Right atrium auricular region (tissue), 2 donors: ENCODE results near the gene ACTN2. TPM values are rescaled to one million over a fixed set of nuclear protein-coding genes. Genes with fewer than 3 reads are reported as not detected.

Source experiments
- DNase-seq: peaks from one replicate; pipeline ENCODE4 v3.0.0-alpha.2; 2019; ENCODE audit warnings: low spot score
- H3K27ac ChIP-seq, 2 donors: fragments of 200-600 bp; sonication (generic); 1 replicate in 1 of 2; 2 replicates in 1 of 2; pipeline ENCODE4 v1.5.1; 2016 to 2019
- H3K27me3 ChIP-seq, 2 donors: fragments of 200-600 bp; sonication (generic); one replicate each; pipeline versions ENCODE4 v1.5.1 to v1.6.0; 2017 to 2019
- H3K36me3 ChIP-seq: fragments of 200-600 bp; sonication (generic); one replicate; pipeline ENCODE4 v1.5.1; 2016
- H3K4me1 ChIP-seq, 2 donors: fragments of 200-600 bp; sonication (generic); one replicate each; pipeline versions ENCODE4 v1.5.1 to v1.6.0; 2017 to 2019
- H3K4me3 ChIP-seq, 2 donors: fragments of 200-600 bp; sonication (generic); 1 replicate in 1 of 2; 2 replicates in 1 of 2; pipeline ENCODE4 v1.5.1; 2017 to 2019; ENCODE audit warnings: mild to moderate bottlenecking in 1 of 2, moderate library complexity in 1 of 2
- H3K9me3 ChIP-seq, 2 donors: fragments of 200-600 bp; sonication (generic); one replicate each; pipeline ENCODE4 v1.5.1; 2019
- total RNA-seq, 2 donors: library from RNA; depleted of rRNA; stranded (reverse); fragments of >200 nt; gene quantifications; one replicate each; pipeline ENCODE4 v1.1.0, GENCODE V29; 2016
- TF ChIP-seq, protein P1 (sequence below), 2 donors: fragments of 200-600 bp; sonication (generic); IDR thresholded peaks; one replicate each; pipeline ENCODE4 v1.5.1; 2019; ENCODE audit warnings: antibody characterized with exemption in 2 of 2

Gene ACTN2
- total RNA-seq, 2 donors from 2014 or later, result 595 to 1,486 TPM

DNA sequence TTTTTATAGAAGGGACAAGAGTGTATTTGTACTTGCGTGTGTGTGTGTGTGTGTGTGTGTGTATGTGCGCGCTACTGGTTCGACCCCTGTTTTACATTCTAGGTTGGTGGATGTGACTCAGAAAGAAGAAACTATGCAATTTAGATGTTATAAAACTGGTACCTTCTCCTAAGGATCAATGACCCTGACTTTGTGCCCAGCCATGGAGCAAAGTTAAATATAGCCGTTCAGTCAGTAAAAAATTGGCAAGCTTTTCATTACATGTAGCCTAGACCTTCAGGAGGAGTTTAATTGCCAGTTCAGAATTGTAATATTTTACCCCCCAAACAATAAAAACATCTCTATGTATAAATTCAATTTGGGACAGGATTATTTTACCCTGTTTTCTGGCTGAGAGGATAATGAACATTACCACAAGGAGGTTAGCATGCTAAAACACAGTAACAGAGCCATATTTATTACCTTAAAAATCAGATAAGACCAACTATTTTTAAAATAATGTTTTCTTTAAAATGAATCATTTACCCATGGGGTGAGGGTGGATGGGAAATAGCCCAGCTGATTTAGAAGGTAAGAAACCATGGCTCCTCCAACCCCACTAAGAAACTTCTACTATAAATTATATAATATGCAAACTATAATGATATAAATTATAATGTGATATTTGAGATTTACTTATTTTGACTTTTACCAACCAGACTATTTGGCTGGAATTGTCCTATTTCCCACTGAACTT lies 75.3 kb downstream of the ACTN2 start:
- Histone ChIP-seq H3K9me3 (no peaks in the 10 kb centered on the region), H3K4me1 (no peaks in the 10 kb centered on the region), H3K4me3 (no peak overlapping the region), H3K27ac (no peak overlapping the region), H3K27me3 (no peaks in the 10 kb centered on the region), H3K36me3 (peaks cover 75% of the 10 kb centered on the region)
- no peak for DNase-seq
- TF ChIP-seq, protein P1, sequence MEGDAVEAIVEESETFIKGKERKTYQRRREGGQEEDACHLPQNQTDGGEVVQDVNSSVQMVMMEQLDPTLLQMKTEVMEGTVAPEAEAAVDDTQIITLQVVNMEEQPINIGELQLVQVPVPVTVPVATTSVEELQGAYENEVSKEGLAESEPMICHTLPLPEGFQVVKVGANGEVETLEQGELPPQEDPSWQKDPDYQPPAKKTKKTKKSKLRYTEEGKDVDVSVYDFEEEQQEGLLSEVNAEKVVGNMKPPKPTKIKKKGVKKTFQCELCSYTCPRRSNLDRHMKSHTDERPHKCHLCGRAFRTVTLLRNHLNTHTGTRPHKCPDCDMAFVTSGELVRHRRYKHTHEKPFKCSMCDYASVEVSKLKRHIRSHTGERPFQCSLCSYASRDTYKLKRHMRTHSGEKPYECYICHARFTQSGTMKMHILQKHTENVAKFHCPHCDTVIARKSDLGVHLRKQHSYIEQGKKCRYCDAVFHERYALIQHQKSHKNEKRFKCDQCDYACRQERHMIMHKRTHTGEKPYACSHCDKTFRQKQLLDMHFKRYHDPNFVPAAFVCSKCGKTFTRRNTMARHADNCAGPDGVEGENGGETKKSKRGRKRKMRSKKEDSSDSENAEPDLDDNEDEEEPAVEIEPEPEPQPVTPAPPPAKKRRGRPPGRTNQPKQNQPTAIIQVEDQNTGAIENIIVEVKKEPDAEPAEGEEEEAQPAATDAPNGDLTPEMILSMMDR (IDR thresholded peaks at IDR 0.05), result no peak

DNA sequence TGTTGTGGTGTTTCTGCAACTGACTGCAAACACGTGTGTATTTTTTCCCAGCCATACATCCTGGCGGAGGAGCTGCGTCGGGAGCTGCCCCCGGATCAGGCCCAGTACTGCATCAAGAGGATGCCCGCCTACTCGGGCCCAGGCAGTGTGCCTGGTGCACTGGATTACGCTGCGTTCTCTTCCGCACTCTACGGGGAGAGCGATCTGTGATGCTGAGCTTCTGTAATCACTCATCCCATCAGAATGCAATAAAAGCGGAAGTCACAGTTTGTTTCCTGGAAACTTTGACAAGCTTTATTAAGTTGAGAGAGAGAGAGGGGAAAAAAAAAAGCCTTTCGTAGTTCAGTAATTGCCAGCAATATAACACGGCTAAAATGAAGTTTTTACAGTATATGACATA lies 76.1 kb downstream of the ACTN2 start:
- H3K36me3 ChIP-seq, result peaks cover 70% of the 10 kb centered on the region
- no peaks in the 10 kb centered on the region for H3K4me1 ChIP-seq
- no peak for DNase-seq
- H3K4me3 ChIP-seq, result no peak overlapping the region
- H3K9me3 ChIP-seq, result no peaks in the 10 kb centered on the region
- H3K27ac ChIP-seq, result no peak overlapping the region
- H3K27me3 ChIP-seq, result no peaks in the 10 kb centered on the region
- TF ChIP-seq, protein P1 (IDR thresholded peaks at IDR 0.05), result no peak

DNA sequence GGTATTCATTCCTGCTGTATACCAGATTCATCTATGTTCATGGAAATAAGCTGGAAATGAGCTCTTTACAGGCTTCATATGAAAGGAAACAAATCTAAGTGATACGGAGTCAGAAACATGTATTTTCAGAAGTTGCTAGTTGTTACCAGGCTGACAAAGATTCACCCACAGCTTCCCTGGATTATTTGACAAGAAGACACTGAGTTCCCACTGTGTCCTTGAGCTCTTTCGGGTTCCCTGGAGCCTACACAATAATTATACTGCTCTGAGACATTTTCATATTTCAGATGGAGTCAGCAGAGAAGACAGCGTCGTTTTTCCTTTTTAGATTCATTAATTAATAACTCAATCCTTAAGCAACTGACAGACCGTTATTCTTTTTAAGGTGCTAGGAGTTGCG lies 79.5 kb downstream of the ACTN2 start:
- TF ChIP-seq, protein P1 (IDR thresholded peaks at IDR 0.05), result no peak
- Histone ChIP-seq H3K27ac (no peak overlapping the region), H3K4me3 (no peak overlapping the region), H3K27me3 (no peaks in the 10 kb centered on the region), H3K4me1 (no peaks in the 10 kb centered on the region), H3K9me3 (no peaks in the 10 kb centered on the region), H3K36me3 (peaks cover 36% of the 10 kb centered on the region)
- no peak for DNase-seq

GRCh38 chr1:236766506-236766905 lies 80.2 kb downstream of the ACTN2 start:
- Histone ChIP-seq H3K9me3 (no peaks in the 10 kb centered on the region), H3K4me3 (no peak overlapping the region), H3K4me1 (no peaks in the 10 kb centered on the region), H3K36me3 (peaks cover 32% of the 10 kb centered on the region), H3K27me3 (no peaks in the 10 kb centered on the region), H3K27ac (no peak overlapping the region)
- TF ChIP-seq, protein P1 (IDR thresholded peaks at IDR 0.05), result no peak
- DNase-seq, result no peak

DNA sequence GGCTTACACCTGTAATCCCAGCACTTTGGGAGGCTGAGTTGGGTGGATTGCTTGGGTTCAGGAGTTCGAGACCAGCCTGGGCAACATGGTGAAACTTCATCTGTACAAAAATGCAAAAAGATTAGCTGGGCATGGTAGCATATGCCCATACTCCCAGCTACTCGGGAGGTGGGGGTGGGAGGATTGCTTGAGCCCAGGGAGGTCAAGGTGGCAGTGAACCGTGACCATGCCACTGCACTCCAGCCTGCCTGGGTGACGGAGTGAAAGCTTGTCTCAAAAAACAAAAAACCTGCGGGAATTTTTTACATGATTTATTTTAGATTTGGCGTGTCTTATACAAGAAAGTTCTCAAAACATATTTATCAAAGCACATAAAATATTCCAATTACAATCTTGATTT lies 81.0 kb downstream of the ACTN2 start:
- Histone ChIP-seq H3K9me3 (no peaks in the 10 kb centered on the region), H3K27ac (no peak overlapping the region), H3K36me3 (peaks cover 25% of the 10 kb centered on the region), H3K4me1 (no peaks in the 10 kb centered on the region), H3K27me3 (no peaks in the 10 kb centered on the region), H3K4me3 (no peak overlapping the region)
- no peak for DNase-seq
- TF ChIP-seq, protein P1 (IDR thresholded peaks at IDR 0.05), result no peak

GRCh38 chr1:236768601-236769000 lies 82.3 kb downstream of the ACTN2 start:
- Histone ChIP-seq H3K4me1 (no peaks in the 10 kb centered on the region), H3K9me3 (no peaks in the 10 kb centered on the region), H3K4me3 (no peak overlapping the region), H3K27ac (no peak overlapping the region), H3K27me3 (no peaks in the 10 kb centered on the region), H3K36me3 (peaks cover 12% of the 10 kb centered on the region)
- DNase-seq, result no peak
- TF ChIP-seq, protein P1 (IDR thresholded peaks at IDR 0.05), result no peak
